PC-3 (cell line): ENCODE measurements around the gene BACE1.

Experiments
- CTCF ChIP-seq: fragments of 300-600 bp; sonication (generic); conservative IDR thresholded peaks from 2 replicates; pipeline ENCODE4 v1.5.1; 2017; ENCODE audit warnings: antibody characterized with exemption, low read depth, mild to moderate bottlenecking, low read length
- EZH2phosphoT487 ChIP-seq: fragments of 300-600 bp; sonication (generic); IDR thresholded peaks from 2 replicates; pipeline ENCODE4 v1.6.1; 2018; ENCODE audit warnings: mild to moderate bottlenecking, antibody characterized with exemption, low read length, borderline replicate concordance

DNA sequence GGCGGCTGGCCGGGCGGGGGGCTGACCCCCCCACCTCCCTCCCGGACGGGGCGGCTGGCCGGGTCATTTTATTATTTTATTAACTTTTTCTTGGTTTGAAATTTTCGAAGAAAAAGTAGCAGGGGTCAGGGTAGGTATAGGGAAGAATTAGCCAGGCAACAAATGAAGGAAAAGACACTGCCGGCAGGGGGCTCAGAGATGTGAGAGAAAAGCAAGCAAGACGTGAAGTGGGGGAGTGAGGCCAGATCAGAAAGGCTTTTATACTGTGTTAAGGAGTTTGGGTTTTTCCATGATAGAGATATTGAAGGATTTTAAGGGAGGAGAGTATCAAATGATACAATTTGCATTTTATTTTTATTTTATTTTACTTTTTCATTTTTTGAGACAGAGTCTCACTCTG, 64.5 kb downstream of the BACE1 start:
- no peak for TF ChIP-seq CTCF
- TF ChIP-seq EZH2phosphoT487, result no peak
